K562 (cell line): ENCODE results near the gene PHC1. TPM values are rescaled to one million over a fixed set of nuclear protein-coding genes. Genes with fewer than 3 reads are reported as not detected.

ENCODE experiments used
- ATAC-seq: fragments of 200-7000 bp; cut with Tn5 transposase; 3 replicates; pipeline ENCODE4 v1.9.1; 2020; ENCODE audit warnings: moderate library complexity
- BruUV-seq: library from RNA; stranded (reverse); fragments of 400-500 nt; replicated peaks from 2 replicates; lab custom pipeline; 2021; lab: Mats Ljungman, UMichigan
- CTCF ChIA-PET: fragments of 300-600 bp; formaldehyde crosslinking; extraction: SDS; loops from one replicate; lab custom pipeline; 2021; ENCODE audit warnings: low intra/inter-chr PET ratio; lab: Yijun Ruan, JAX
- POLR2A ChIA-PET: fragments of 300-600, 350-650 bp; sonication (Branson Sonifier 250); formaldehyde crosslinking; extraction: SDS; loops from one replicate; lab custom pipeline; 2021; ENCODE audit warnings: antibody characterized with exemption, inconsistent platforms; lab: Yijun Ruan, JAX
- DNase-seq, 4 experiments: peaks; one replicate each; pipeline versions ENCODE4 v3.0.0 to v3.0.0-alpha.2; 2011 to 2018; ENCODE audit warnings: low spot score in 3 of 4, mixed read lengths in 3 of 4; ENCODE audit errors: extremely low read depth in 1 of 4
- FAIRE-seq: peaks from 2 replicates; lab custom pipeline; 2011; peaks lifted over from hg19 to GRCh38; lab: Jason Lieb, UNC
- H2AFZ ChIP-seq: 2 replicates; pipeline ENCODE4 v1.6.0; 2011; ENCODE audit warnings: low read depth, low read length, control low read depth, inconsistent platforms
- H3K27ac ChIP-seq: fragments of 200-600 bp; 3 replicates; pipeline ENCODE4 v1.8.0; 2011; ENCODE audit warnings: low read depth, mild to moderate bottlenecking, control low read depth, inconsistent platforms, low read length, moderate library complexity, mixed read lengths; ENCODE audit errors: extremely low read depth
- H3K27me3 ChIP-seq, 2 experiments: fragments of 300-600 bp in 1 of 2; 2 replicates in 1 of 2; 3 replicates in 1 of 2; pipeline versions ENCODE4 v1.6.0 to v1.8.0; 2011; ENCODE audit warnings: inconsistent platforms in 2 of 2, low read length in 2 of 2, mild to moderate bottlenecking in 1 of 2, mixed read lengths in 1 of 2, moderate library complexity in 1 of 2; ENCODE audit not compliant: control insufficient read depth in 2 of 2, insufficient read depth in 2 of 2
- H3K36me3 ChIP-seq: fragments of 300-600 bp; 3 replicates; pipeline ENCODE4 v1.8.0; 2011; ENCODE audit warnings: mild to moderate bottlenecking, low read length, inconsistent platforms; ENCODE audit not compliant: control insufficient read depth, insufficient read depth
- H3K4me1 ChIP-seq, 2 experiments: fragments of 200-600 bp in 1 of 2; replicated peaks in 1 of 2; 2 replicates in 1 of 2; 3 replicates in 1 of 2; pipeline versions ENCODE4 v1.5.1 to v1.8.0; 2011; ENCODE audit warnings: inconsistent platforms in 2 of 2, low read length in 2 of 2, mild to moderate bottlenecking in 1 of 2, mixed read lengths in 1 of 2, moderate library complexity in 1 of 2; ENCODE audit not compliant: control insufficient read depth in 2 of 2, insufficient read depth in 2 of 2
- H3K4me2 ChIP-seq: 2 replicates; pipeline ENCODE4 v1.6.1; 2011; ENCODE audit warnings: low read length, control low read depth, inconsistent platforms, mixed read lengths; ENCODE audit not compliant: insufficient read depth
- H3K4me3 ChIP-seq: fragments of 200-600 bp; sonication (generic), shearing (Covaris generic); 2 replicates; pipeline ENCODE4 v1.5.1; 2016; ENCODE audit warnings: control low read depth, inconsistent platforms
- H3K79me2 ChIP-seq: fragments of 200-600 bp; 3 replicates; pipeline ENCODE4 v1.8.0; 2011; ENCODE audit warnings: low read length, inconsistent platforms; ENCODE audit not compliant: control insufficient read depth, insufficient read depth
- H3K9ac ChIP-seq, 2 experiments: 2 replicates each; pipeline versions ENCODE4 v1.6.0 to v1.6.1; 2011; ENCODE audit warnings: low read depth in 2 of 2, low read length in 2 of 2, control low read depth in 1 of 2, inconsistent platforms in 1 of 2, mild to moderate bottlenecking in 1 of 2, mixed read lengths in 1 of 2; ENCODE audit not compliant: insufficient read depth in 1 of 2
- H3K9me1 ChIP-seq: one replicate; pipeline ENCODE4 v1.6.0; 2011; ENCODE audit warnings: inconsistent platforms, mild to moderate bottlenecking, low read length, moderate library complexity; ENCODE audit not compliant: control insufficient read depth, insufficient read depth
- H3K9me3 ChIP-seq: replicated peaks from 2 replicates; pipeline ENCODE4 v1.5.1; 2011; ENCODE audit warnings: low read depth, low read length, inconsistent platforms; ENCODE audit not compliant: control insufficient read depth, insufficient read depth
- H4K20me1 ChIP-seq: replicated peaks from 2 replicates; pipeline ENCODE4 v1.6.1; 2011; ENCODE audit warnings: low read length, inconsistent platforms, mixed read lengths; ENCODE audit not compliant: control insufficient read depth, insufficient read depth
- ADNP ChIP-seq: fragments of 200-800 bp; sonication (Bioruptor generic); IDR thresholded peaks from 2 replicates; pipeline ENCODE4 v1.6.1; 2016; ENCODE audit warnings: missing genetic modification characterization, missing compliant biosample characterization
- CBX1 ChIP-seq: sonication (generic); IDR thresholded peaks from 2 replicates; pipeline ENCODE4 v1.6.1; 2016; ENCODE audit warnings: antibody characterized with exemption, low read depth, mild to moderate bottlenecking
- CHD1 ChIP-seq: fragments of 200-600 bp; sonication (generic); IDR thresholded peaks from one replicate; pipeline ENCODE4 v1.6.1; 2012; ENCODE audit warnings: mild to moderate bottlenecking, moderate library complexity, low read length, inconsistent platforms
- CREB5 ChIP-seq: fragments of 250-450 bp; sonication (Bioruptor Pico); IDR thresholded peaks from 2 replicates; pipeline ENCODE4 v1.5.0; 2020; ENCODE audit warnings: mild to moderate bottlenecking
- FIP1L1 ChIP-seq: fragments of 200-400 bp; formaldehyde crosslinking; IDR thresholded peaks from 2 replicates; pipeline ENCODE4 v1.6.1; 2018; ENCODE audit warnings: mild to moderate bottlenecking, low read depth, low read length; ENCODE audit not compliant: poor library complexity, severe bottlenecking
- HCFC1 ChIP-seq: IDR thresholded peaks from 2 replicates; pipeline ENCODE4 v1.6.1; 2012; ENCODE audit warnings: low read depth, low read length, improper control_type of control experiment
- MBD2 ChIP-seq: sonication (generic); IDR thresholded peaks from 2 replicates; pipeline ENCODE4 v1.6.1; 2016; ENCODE audit warnings: low read depth, borderline replicate concordance
- MLX ChIP-seq, 2 experiments: fragments of 450-650 bp in 1 of 2; sonication (generic) in 1 of 2; formaldehyde crosslinking; conservative IDR thresholded peaks; 2 replicates each; pipeline versions ENCODE4 v1.4.0 to v1.8.1; 2020 to 2022; ENCODE audit warnings: mild to moderate bottlenecking in 1 of 2, missing genetic modification reagents in 1 of 2
- MTA1 ChIP-seq: fragments of 450-650 bp; IDR thresholded peaks from 2 replicates; pipeline ENCODE4 v1.6.1; 2017; ENCODE audit warnings: borderline replicate concordance
- NONO ChIP-seq, 2 experiments: fragments of 200-400 bp in 1 of 2; fragments of 450-650 bp in 1 of 2; formaldehyde crosslinking in 1 of 2; IDR thresholded peaks; 2 replicates each; pipeline ENCODE4 v1.6.1; 2017; ENCODE audit warnings: low read depth in 2 of 2, mild to moderate bottlenecking in 2 of 2, moderate library complexity in 2 of 2, low read length in 1 of 2
- PATZ1 ChIP-seq: fragments of 250-450 bp; sonication (Bioruptor Pico); IDR thresholded peaks from 2 replicates; pipeline ENCODE4 v1.5.0; 2020; ENCODE audit warnings: mild to moderate bottlenecking, borderline replicate concordance
- RAD51 ChIP-seq: fragments of 450-650 bp; IDR thresholded peaks from 2 replicates; pipeline ENCODE4 v1.7.1; 2016; ENCODE audit warnings: low read depth, mild to moderate bottlenecking, borderline replicate concordance
- SMARCC2 ChIP-seq: fragments of 450-650 bp; IDR thresholded peaks from 2 replicates; pipeline ENCODE4 v1.6.1; 2017; ENCODE audit warnings: antibody characterized with exemption, moderate library complexity, mild to moderate bottlenecking, low read depth
- TAF1 ChIP-seq: IDR thresholded peaks from 2 replicates; pipeline ENCODE4 v1.6.1; 2011; ENCODE audit warnings: mild to moderate bottlenecking, low read length, moderate library complexity; ENCODE audit not compliant: insufficient read depth, control insufficient read depth, severe bottlenecking; ENCODE audit errors: extremely low read depth
- TCF7 ChIP-seq: sonication (generic); IDR thresholded peaks from 2 replicates; pipeline ENCODE4 v1.6.1; 2016; ENCODE audit warnings: antibody characterized with exemption, borderline replicate concordance
- THRAP3 ChIP-seq: fragments of 450-650 bp; IDR thresholded peaks from 2 replicates; pipeline ENCODE4 v1.6.1; 2016; ENCODE audit warnings: mild to moderate bottlenecking, inconsistent platforms, borderline replicate concordance
- ZNF408 ChIP-seq: fragments of 250-450 bp; sonication (Bioruptor Pico); IDR thresholded peaks from 2 replicates; pipeline ENCODE4 v1.4.0; 2020; ENCODE audit warnings: low read depth, mild to moderate bottlenecking, moderate library complexity
- WGBS: fragments of 100-300 bp; shearing (Covaris generic); methylation state at CpG from one replicate; pipeline ENCODE4 v1.1.6; 2016; ENCODE audit warnings: low coverage, mixed read lengths; ENCODE audit not compliant: insufficient coverage; ENCODE audit errors: missing lambda C conversion rate; 5-methylcytosine and 5-hydroxymethylcytosine counted together
- in situ Hi-C: fragments of 300-500 bp; cut with MboI; formaldehyde crosslinking; loops from 4 replicates; pipeline ENCODE4 v1.15.0; 2018; ENCODE audit warnings: inconsistent platforms, mixed read lengths
- intact Hi-C: fragments of 100-400 bp; cut with micrococcal nuclease; formaldehyde crosslinking; loops from 2 replicates; pipeline ENCODE4 v1.14.2; 2022
- polyA plus RNA-seq, 8 experiments: library from polyadenylated mRNA; depleted of rRNA in 4 of 8; stranded (reverse) in 5 of 8; unstranded in 3 of 8; fragments of >200 nt; fragmentation: Nextera tagmentation in 2 of 8; fragmentation: Illumina TruSeq in 1 of 8; extraction: Ambion mirVana in 2 of 8; extraction: Trizol in 1 of 8; gene quantifications; 2 replicates each; pipeline versions ENCODE4 v1.2.1 to v1.2.3, GENCODE V29; 2011 to 2014; ENCODE audit warnings: inconsistent platforms in 1 of 8, missing spikeins in 1 of 8
- total RNA-seq, 7 experiments: library from RNA; depleted of rRNA in 6 of 7; stranded (reverse); fragments of >200 nt in 6 of 7; fragmentation: Illumina TruSeq in 2 of 7; extraction: Trizol in 2 of 7; gene quantifications; 2 replicates each; pipeline versions ENCODE4 v1.2.1 to v1.2.3, GENCODE V29; 2011 to 2021; ENCODE audit warnings: low replicate concordance in 1 of 7

The PHC1 gene
- total and polyA plus RNA-seq, 9 of the 15 experiments (the other 6 are each of a cell fraction or from before 2014, with no cell fraction given) = 1.9 to 13.7 (median 6.9) TPM

- TF ChIP-seq CREB5 (CRISPR knock-in tag) = no peak
- TF ChIP-seq RAD51 = no peak
- no peak for TF ChIP-seq THRAP3
- TF ChIP-seq PATZ1 (CRISPR knock-in tag) = no peak
- no peak for TF ChIP-seq SMARCC2
- TF ChIP-seq HCFC1 = no peak
- TF ChIP-seq ADNP (tag) = no peak
- TF ChIP-seq NONO (IDR thresholded peaks at IDR 0.05; ENCODE audit: low read depth in 2 of 2, low read length in 1 of 2) = no peak
Observed at GRCh38 chr12:8871068-8871467, 43.2 kb upstream of the PHC1 start (continued).

- Histone ChIP-seq H3K9ac (no peak overlapping the region), H3K4me1 (peaks cover 0 to 3% of the 10 kb centered on the region in 2 experiments; a peak in 2 of 5 replicates), H4K20me1 (no peaks in the 10 kb centered on the region), H3K4me3 (no peak overlapping the region), H3K36me3 (no peaks in the 10 kb centered on the region), H3K79me2 (no peaks in the 10 kb centered on the region), H3K27ac (no peak overlapping the region), H2AFZ (no peak overlapping the region), H3K4me2 (no peak overlapping the region), H3K9me1 (no peaks in the 10 kb centered on the region), H3K9me3 (no peaks in the 10 kb centered on the region), H3K27me3 (no peaks in the 10 kb centered on the region)
- ChIA-PET POLR2A (interaction anchor here (0.7 kb wide), 1 partner anchor 147 kb away, joined by 3 read pairs; no protein-coding TSS in a partner anchor), CTCF (no interaction called here)
- FAIRE-seq = no peak
- no peak for ATAC-seq
- WGBS = 4% methylated on average over 3 of the region's 4 CpGs
- no peak for DNase-seq
- in situ Hi-C loops = no loop called here
- intact Hi-C loops = no loop called here
- BruUV-seq = no TSS peak
- TF ChIP-seq RAD51 = no peak
- TF ChIP-seq TAF1 = no peak
- no peak for TF ChIP-seq MLX (CRISPR knock-in tag; conservative IDR thresholded peaks at IDR 0.05)
- no peak for TF ChIP-seq MTA1
- no peak for TF ChIP-seq ZNF408 (CRISPR knock-in tag)
- TF ChIP-seq CBX1 = no peak
- TF ChIP-seq FIP1L1 = no peak
- no peak for TF ChIP-seq MBD2
- no peak for TF ChIP-seq CHD1
- TF ChIP-seq TCF7 = no peak
Observed at GRCh38 chr12:8876887-8877286, 37.4 kb upstream of the PHC1 start.
